Measurements from ENCODE around the gene MORN1. TPM values are rescaled to one million over a fixed set of nuclear protein-coding genes. Genes with fewer than 3 reads are reported as not detected.
"Not testable (repeated sequence)": the region's sequence is repeated elsewhere in the genome, so short reads cannot be mapped to it uniquely, and the experiment has no call there.

The MORN1 gene
- total RNA-seq, 1 donor from 2014 or later = 5.5 TPM

DNA sequence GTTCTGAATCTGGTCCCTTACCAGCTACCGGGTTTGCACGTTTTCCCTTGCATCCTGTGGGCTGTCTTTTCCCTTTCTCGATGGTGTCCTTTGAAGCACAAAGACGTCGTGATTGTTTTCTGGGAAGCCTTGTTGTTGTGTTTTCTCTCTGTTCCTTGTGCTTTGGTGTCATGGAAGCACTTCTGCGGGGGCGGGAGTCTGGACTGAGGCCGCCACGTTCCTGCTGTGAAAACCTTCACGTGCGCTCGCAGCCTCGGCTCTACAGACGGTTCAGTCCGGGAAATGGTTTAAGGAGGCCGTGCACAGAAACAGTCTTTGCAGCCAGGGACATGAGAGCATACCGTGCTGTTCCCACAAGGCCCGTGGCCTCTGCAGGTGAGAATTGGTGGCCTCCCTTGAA lies 94.7 kb downstream of the MORN1 start:
- TF ChIP-seq, protein P1, sequence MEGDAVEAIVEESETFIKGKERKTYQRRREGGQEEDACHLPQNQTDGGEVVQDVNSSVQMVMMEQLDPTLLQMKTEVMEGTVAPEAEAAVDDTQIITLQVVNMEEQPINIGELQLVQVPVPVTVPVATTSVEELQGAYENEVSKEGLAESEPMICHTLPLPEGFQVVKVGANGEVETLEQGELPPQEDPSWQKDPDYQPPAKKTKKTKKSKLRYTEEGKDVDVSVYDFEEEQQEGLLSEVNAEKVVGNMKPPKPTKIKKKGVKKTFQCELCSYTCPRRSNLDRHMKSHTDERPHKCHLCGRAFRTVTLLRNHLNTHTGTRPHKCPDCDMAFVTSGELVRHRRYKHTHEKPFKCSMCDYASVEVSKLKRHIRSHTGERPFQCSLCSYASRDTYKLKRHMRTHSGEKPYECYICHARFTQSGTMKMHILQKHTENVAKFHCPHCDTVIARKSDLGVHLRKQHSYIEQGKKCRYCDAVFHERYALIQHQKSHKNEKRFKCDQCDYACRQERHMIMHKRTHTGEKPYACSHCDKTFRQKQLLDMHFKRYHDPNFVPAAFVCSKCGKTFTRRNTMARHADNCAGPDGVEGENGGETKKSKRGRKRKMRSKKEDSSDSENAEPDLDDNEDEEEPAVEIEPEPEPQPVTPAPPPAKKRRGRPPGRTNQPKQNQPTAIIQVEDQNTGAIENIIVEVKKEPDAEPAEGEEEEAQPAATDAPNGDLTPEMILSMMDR (IDR thresholded peaks at IDR 0.05; ENCODE audit: insufficient read depth, low read length, severe bottlenecking) = no peak
- no peak overlapping the region for H3K4me3 ChIP-seq (ENCODE audit: low read depth, low read length)
- peaks cover 8% of the 10 kb centered on the region for H3K36me3 ChIP-seq (ENCODE audit: control insufficient read depth, insufficient read depth, low read length)
- FAIRE-seq (no peak), DNase-seq (ENCODE audit: low read depth) (no peak)
- H3K27me3 ChIP-seq (ENCODE audit: control insufficient read depth, insufficient read depth, low read length) = no peaks in the 10 kb centered on the region

DNA sequence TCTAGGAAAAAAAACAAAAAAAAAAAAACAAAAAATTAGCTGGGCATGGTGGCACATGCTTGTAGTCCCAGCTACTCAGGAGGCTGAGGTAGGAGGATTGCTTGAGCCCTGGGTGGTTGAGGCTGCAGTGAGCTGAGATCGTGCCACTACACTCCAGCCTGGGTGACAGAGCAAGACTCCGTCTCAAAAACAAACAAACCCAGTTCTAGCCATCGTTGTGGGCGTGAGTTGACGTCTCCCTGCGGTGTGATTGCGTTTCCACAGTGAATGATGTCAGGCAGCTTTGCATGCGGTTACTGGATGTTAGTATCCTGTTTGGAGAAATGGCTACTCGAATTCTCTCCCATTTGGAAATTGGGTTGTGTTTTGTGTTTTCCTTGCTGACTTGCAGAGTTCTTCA lies 95.1 kb downstream of the MORN1 start:
- H3K4me3 ChIP-seq (ENCODE audit: low read depth, low read length); H3K36me3 ChIP-seq (ENCODE audit: control insufficient read depth, insufficient read depth, low read length); H3K27me3 ChIP-seq (ENCODE audit: control insufficient read depth, insufficient read depth, low read length); FAIRE-seq; DNase-seq (ENCODE audit: low read depth): not testable (repeated sequence)

DNA sequence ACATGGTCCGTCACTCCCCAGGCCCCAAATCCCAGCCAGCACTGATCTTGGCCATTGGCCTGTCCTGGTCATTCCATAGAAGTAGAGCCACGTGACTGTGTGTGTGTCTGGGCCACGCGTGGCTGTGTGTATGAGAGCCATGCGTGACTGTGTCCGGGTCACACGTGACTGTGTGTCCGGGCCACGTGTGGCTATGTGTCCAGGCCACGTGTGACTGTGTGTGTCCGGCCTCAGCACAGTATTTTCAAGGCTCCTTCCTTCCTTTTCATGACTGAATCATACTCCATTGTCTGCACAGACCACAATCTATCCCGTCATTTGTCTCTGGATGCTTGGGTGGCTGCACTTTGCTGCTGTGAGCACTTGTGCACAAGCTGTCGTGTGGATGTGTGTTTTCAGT lies 95.8 kb downstream of the MORN1 start:
- Histone ChIP-seq H3K36me3 (ENCODE audit: control insufficient read depth, insufficient read depth, low read length) (peaks cover 5% of the 10 kb centered on the region), H3K4me3 (ENCODE audit: low read depth, low read length) (no peak overlapping the region), H3K27me3 (ENCODE audit: control insufficient read depth, insufficient read depth, low read length) (no peaks in the 10 kb centered on the region)
- FAIRE-seq (peak; percentile 62), DNase-seq (ENCODE audit: low read depth) (no peak)
- TF ChIP-seq, protein P1 (IDR thresholded peaks at IDR 0.05; ENCODE audit: insufficient read depth, low read length, severe bottlenecking) = no peak

DNA sequence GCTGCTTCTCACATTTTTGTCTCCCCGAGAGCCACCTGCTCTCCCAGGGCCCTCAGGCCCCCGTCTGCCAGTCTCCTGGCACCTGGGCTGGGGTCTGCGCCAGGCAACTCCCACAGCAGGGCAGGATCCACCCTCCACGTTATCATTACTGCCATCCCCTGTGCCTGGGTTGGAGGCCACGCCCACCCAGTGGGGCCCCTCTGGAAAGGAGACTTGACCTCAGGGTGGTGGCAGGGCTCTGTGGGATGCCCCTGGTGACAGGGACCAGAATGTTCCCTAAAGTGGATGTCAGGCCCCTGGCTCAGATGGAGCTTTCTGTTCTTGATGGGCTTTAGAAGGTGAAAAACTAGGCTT lies 96.7 kb downstream of the MORN1 start:
- no peak overlapping the region for H3K4me3 ChIP-seq (ENCODE audit: low read depth, low read length)
- TF ChIP-seq, protein P1 (IDR thresholded peaks at IDR 0.05; ENCODE audit: insufficient read depth, low read length, severe bottlenecking) = no peak
- DNase-seq (ENCODE audit: low read depth) (no peak), FAIRE-seq (no peak)
- H3K27me3 ChIP-seq (ENCODE audit: control insufficient read depth, insufficient read depth, low read length) = no peaks in the 10 kb centered on the region
- H3K36me3 ChIP-seq (ENCODE audit: control insufficient read depth, insufficient read depth, low read length) = peaks cover 5% of the 10 kb centered on the region

DNA sequence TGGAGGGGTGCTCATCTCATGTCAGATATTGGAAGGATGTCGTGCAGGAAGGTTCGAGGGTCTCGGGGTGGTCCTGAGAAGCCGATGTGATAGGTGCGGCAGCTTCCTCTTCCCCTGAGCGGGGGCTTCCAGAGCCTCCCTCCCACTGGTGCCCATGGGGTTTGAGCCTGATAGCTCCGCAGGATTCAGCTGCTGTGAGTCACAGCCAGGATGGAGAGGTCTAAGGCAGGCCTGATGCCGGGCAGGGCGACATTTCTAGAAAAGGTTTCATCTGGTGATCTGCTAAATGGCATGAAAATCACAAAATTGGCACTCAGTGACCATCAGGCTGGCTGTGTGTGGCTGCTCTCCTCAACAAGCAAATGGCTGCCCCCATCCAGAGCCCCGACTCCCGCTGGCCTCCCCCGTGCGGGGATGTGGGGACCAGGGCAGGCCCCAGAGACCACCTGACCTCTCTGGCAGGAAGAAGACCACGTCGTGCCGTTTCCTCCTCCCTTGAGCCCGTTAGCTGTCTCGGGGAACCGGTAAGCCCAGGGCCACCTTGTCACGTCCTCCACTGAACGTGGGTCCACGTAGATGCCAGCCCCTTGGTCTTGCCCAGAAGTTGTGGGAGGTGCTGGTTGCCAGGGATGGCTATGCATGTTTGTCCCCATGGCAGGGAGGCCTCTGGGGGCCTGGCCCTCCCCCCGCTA lies 97.2 kb downstream of the MORN1 start:
- no peak for FAIRE-seq
- TF ChIP-seq, protein P1 (IDR thresholded peaks at IDR 0.05; ENCODE audit: insufficient read depth, low read length, severe bottlenecking) = no peak
- no peak overlapping the region for H3K4me3 ChIP-seq (ENCODE audit: low read depth, low read length)
- no peaks in the 10 kb centered on the region for H3K27me3 ChIP-seq (ENCODE audit: control insufficient read depth, insufficient read depth, low read length)
- H3K36me3 ChIP-seq (ENCODE audit: control insufficient read depth, insufficient read depth, low read length) = peaks cover 6% of the 10 kb centered on the region
- no peak for DNase-seq (ENCODE audit: low read depth)

DNA sequence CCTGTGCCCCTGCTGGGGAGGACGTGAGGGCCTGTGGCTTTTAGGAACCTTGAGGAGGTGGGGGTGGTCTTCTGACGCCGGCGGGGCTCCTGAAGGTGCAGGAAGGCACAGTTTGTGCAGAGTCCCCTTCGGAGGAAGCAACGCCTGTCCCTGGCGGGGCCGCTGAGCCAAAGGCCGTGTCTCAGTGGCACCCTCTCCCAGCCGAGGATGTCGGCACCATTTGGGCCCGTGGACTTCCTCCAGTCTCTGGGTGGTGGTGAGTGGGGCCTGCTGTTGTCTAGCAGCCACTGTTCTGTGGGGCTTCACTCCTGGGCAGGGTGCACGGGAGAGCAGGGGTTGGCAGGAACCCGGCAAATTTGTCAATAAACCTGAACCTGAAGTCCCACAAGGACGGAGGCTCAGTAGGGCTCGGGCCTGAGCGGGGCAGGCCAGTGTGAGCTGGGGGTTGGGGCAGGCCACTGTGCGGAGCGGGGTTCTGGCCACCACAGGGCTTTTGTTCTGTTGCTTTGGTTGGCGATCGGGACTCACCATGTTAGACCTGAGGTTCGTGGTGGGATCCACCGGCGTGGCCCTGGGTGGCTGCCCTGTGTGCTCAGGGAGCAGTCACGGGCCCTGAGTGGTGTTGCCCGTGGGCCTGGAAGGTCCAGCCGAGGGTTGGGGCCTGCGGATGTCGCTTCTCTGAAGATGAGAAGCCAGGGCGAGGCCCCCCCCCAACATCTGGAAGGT lies 98.5 kb downstream of the MORN1 start:
- no peak for DNase-seq (ENCODE audit: low read depth)
- FAIRE-seq = no peak
- no peak overlapping the region for H3K4me3 ChIP-seq (ENCODE audit: low read depth, low read length)

More for the DNA sequence above, 98.5 kb downstream of the MORN1 start:
- TF ChIP-seq, protein P1 (IDR thresholded peaks at IDR 0.05; ENCODE audit: insufficient read depth, low read length, severe bottlenecking) = no peak
- peaks cover 6% of the 10 kb centered on the region for H3K36me3 ChIP-seq (ENCODE audit: control insufficient read depth, insufficient read depth, low read length)
- H3K27me3 ChIP-seq (ENCODE audit: control insufficient read depth, insufficient read depth, low read length) = no peaks in the 10 kb centered on the region

All from bronchial epithelial cell (primary cell).